ENCODE data around the gene GALNT18. TPM values are rescaled to one million over a fixed set of nuclear protein-coding genes. Genes with fewer than 3 reads are reported as not detected.

Gene GALNT18
- total and polyA plus RNA-seq, 8 donors = 2.0 to 8.9 (median 4.7) TPM

GRCh38 chr11:11332141-11332710, 289.6 kb downstream of the GALNT18 start:
- WGBS, 2 donors = 76 to 81% methylated on average over 5 of the region's 5 CpGs
- no peak for TF ChIP-seq CTCF (IDR thresholded peaks at IDR 0.05)
- Histone ChIP-seq H3K27ac (no peak overlapping the region), H3K4me3 (no peak overlapping the region), H3K4me1 (no peaks in the 10 kb centered on the region), H3K36me3 (no peaks in the 10 kb centered on the region), H3K27me3 (no peaks in the 10 kb centered on the region), H3K9me3 (no peaks in the 10 kb centered on the region)
- intact Hi-C loops (cut with DNase I) = no loop called here
- DNase-seq (no peak), ATAC-seq (no peak), FAIRE-seq (no peak)

GRCh38 chr11:11329062-11329806, 292.6 kb downstream of the GALNT18 start:
- ATAC-seq (no peak), DNase-seq (no peak), FAIRE-seq (no peak)
- intact Hi-C loops (cut with DNase I) = no loop called here
- WGBS, 2 donors = 69 to 80% methylated on average over 4 of the region's 4 CpGs
- Histone ChIP-seq H3K27me3 (no peaks in the 10 kb centered on the region), H3K4me3 (no peak overlapping the region), H3K27ac (no peak overlapping the region), H3K9me3 (no peaks in the 10 kb centered on the region), H3K4me1 (no peaks in the 10 kb centered on the region), H3K36me3 (no peaks in the 10 kb centered on the region)
- no peak for TF ChIP-seq CTCF (IDR thresholded peaks at IDR 0.05)

GRCh38 chr11:11324090-11324489, 297.7 kb downstream of the GALNT18 start:
- Histone ChIP-seq H3K9me3 (no peaks in the 10 kb centered on the region), H3K4me3 (no peak overlapping the region), H3K27ac (no peak overlapping the region), H3K27me3 (no peaks in the 10 kb centered on the region), H3K4me1 (no peaks in the 10 kb centered on the region), H3K36me3 (no peaks in the 10 kb centered on the region)
- intact Hi-C loops (cut with DNase I) = no loop called here
- WGBS, 2 donors = 41 to 56% methylated on average over 1 of the region's 1 CpG
- DNase-seq (no peak), FAIRE-seq (no peak), ATAC-seq (no peak)
- no peak for TF ChIP-seq CTCF (IDR thresholded peaks at IDR 0.05)

- H3K4me1 ChIP-seq = no peaks in the 10 kb centered on the region
- no peak for TF ChIP-seq CTCF (IDR thresholded peaks at IDR 0.05)
- FAIRE-seq (no peak), ATAC-seq (no peak), DNase-seq (no peak)
- no peak overlapping the region for H3K4me3 ChIP-seq
- intact Hi-C loops (cut with DNase I) = no loop called here
- no peaks in the 10 kb centered on the region for H3K27me3 ChIP-seq
- no peaks in the 10 kb centered on the region for H3K9me3 ChIP-seq
- no peak overlapping the region for H3K27ac ChIP-seq
- no peaks in the 10 kb centered on the region for H3K36me3 ChIP-seq
Observed at GRCh38 chr11:11322101-11322500, 299.7 kb downstream of the GALNT18 start.

- Histone ChIP-seq H3K4me3 (no peak overlapping the region), H3K36me3 (no peaks in the 10 kb centered on the region), H3K4me1 (no peaks in the 10 kb centered on the region), H3K27ac (no peak overlapping the region), H3K27me3 (no peaks in the 10 kb centered on the region), H3K9me3 (no peaks in the 10 kb centered on the region)
- no peak for ATAC-seq
- FAIRE-seq = no peak
- 56 to 73% methylated on average over 2 of the region's 2 CpGs for WGBS, 2 donors
- intact Hi-C loops (cut with DNase I) = no loop called here
- DNase-seq = no peak
- TF ChIP-seq CTCF (IDR thresholded peaks at IDR 0.05) = no peak
Observed at GRCh38 chr11:11320825-11321224, 301.0 kb downstream of the GALNT18 start.

Measured in pancreas (tissue), 10 donors.